Upper lobe of right lung (tissue), 1 donor: Measurements from ENCODE around the gene TMEM203. TPM values are rescaled to one million over a fixed set of nuclear protein-coding genes. Genes with fewer than 3 reads are reported as not detected.

Source experiments
- ATAC-seq: fragments of 200-7000 bp; cut with Tn5 transposase; one replicate; pipeline ENCODE4 v1.9.1; 2020; ENCODE audit warnings: mild to moderate bottlenecking, moderate library complexity
- DNase-seq: peaks from one replicate; pipeline ENCODE4 v3.0.0-alpha.2; 2020
- H3K27ac ChIP-seq: fragments of 200-600 bp; one replicate; pipeline ENCODE4 v1.8.0; 2022
- H3K27me3 ChIP-seq: fragments of 200-600 bp; one replicate; pipeline ENCODE4 v1.8.0; 2022; ENCODE audit warnings: mild to moderate bottlenecking
- H3K36me3 ChIP-seq: fragments of 200-600 bp; one replicate; pipeline ENCODE4 v1.8.0; 2022
- H3K4me1 ChIP-seq: fragments of 200-600 bp; one replicate; pipeline ENCODE4 v1.8.0; 2022
- H3K4me3 ChIP-seq: fragments of 200-600 bp; one replicate; pipeline ENCODE4 v1.8.0; 2022; ENCODE audit warnings: mild to moderate bottlenecking
- H3K9me3 ChIP-seq: fragments of 200-600 bp; one replicate; pipeline ENCODE4 v1.8.0; 2022
- CTCF ChIP-seq: fragments of 200-600 bp; IDR thresholded peaks from one replicate; pipeline ENCODE4 v1.8.0; 2022; ENCODE audit warnings: antibody characterized with exemption
- intact Hi-C: fragments of 100-400 bp; cut with DNase I; formaldehyde crosslinking; loops from one replicate; pipeline ENCODE4 v1.11.0; 2022
- total RNA-seq: library from RNA; stranded (reverse); fragmentation: NEBNext Ultra II Directional; extraction: Animal tissue kit (Norgen Biotek cat#: 25700); gene quantifications from one replicate; pipeline ENCODE4 v1.2.1, GENCODE V29; 2021
- donor health status: DM: no; HTN: yes; CAD: no; lungs with severe emphysema.

The TMEM203 gene
- total RNA-seq, 1 donor from 2014 or later: 28.7 TPM

DNA sequence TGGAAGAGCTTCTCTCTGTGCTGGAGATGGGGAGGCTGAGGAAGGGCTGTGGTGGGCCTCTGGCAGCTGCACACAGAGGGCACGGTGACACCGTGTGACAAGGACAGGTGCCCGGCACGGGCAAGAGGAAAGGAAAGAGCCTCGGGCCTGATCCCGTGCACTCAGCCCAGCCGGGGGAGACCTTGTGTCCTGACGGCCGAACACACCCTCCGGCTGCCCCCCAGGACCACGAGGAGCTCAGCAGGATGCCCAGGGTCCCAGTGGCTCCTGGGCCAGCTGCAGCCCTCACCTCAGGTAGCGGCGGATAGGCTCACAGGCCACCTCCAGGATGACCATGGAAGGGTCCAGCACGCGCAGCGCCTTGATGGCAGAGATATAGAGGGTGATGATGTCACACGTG, 22.6 kb downstream of the TMEM203 start:
- DNase-seq (no peak), ATAC-seq (no peak)
- Histone ChIP-seq H3K4me3 (no peak overlapping the region), H3K27me3 (no peaks in the 10 kb centered on the region), H3K4me1 (peaks cover 19% of the 10 kb centered on the region), H3K36me3 (peaks cover 73% of the 10 kb centered on the region), H3K27ac (no peak overlapping the region), H3K9me3 (no peaks in the 10 kb centered on the region)
- no peak for TF ChIP-seq CTCF
- intact Hi-C loops: no loop called here

DNA sequence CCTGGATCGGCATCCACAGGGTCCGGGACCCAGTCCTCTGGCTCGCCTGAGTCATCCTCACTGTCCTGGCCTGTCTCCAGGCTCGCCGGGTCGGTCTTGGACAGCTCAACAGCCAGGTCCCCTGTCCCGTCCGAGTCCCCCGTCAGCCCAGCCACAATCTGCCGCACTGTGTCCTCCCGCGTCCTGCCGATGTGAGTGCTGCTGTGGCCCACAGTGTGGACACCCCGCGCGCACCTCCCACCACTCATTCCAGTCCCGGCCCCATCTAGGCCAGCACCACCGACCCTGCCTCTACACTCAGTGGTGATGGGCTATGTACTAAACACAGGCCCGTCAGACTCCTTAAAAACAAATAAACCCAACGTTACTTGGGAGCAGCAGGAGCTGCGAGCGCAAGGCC, 23.8 kb downstream of the TMEM203 start:
- Histone ChIP-seq H3K4me1 (peaks cover 8% of the 10 kb centered on the region), H3K36me3 (peaks cover 70% of the 10 kb centered on the region), H3K4me3 (no peak overlapping the region), H3K27ac (no peak overlapping the region), H3K9me3 (no peaks in the 10 kb centered on the region), H3K27me3 (no peaks in the 10 kb centered on the region)
- TF ChIP-seq CTCF: no peak
- intact Hi-C loops: no loop called here
- DNase-seq: no peak
- ATAC-seq: no peak

DNA sequence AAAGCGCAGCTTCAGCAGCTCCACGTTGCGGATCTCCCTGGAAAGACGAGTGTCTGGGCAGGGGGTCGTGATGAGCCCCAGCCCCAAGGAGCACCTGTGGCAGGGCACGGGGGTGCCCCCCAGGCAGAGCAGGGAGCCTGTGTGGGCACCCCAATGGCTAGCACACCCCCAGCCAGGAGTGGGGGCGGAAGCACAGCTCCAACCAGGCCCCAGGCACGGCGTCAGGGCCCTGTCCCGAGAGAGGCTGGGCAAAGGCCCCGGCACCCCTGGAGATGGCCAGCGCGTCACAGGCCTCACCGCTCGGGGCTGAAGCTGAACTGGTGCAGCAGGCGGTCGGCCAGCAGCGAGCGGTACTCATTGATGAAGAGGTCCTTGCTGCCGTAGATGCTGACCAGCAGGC, 25.0 kb downstream of the TMEM203 start:
- Histone ChIP-seq H3K27me3 (no peaks in the 10 kb centered on the region), H3K27ac (no peak overlapping the region), H3K4me3 (no peak overlapping the region), H3K4me1 (no peaks in the 10 kb centered on the region), H3K36me3 (peaks cover 62% of the 10 kb centered on the region), H3K9me3 (no peaks in the 10 kb centered on the region)
- no peak for DNase-seq
- no peak for TF ChIP-seq CTCF
- ATAC-seq: no peak
- intact Hi-C loops: no loop called here

GRCh38 chr9:137179761-137180160, 25.7 kb downstream of the TMEM203 start:
- ATAC-seq (no peak), DNase-seq (no peak)
- Histone ChIP-seq H3K36me3 (peaks cover 60% of the 10 kb centered on the region), H3K9me3 (no peaks in the 10 kb centered on the region), H3K27ac (no peak overlapping the region), H3K27me3 (no peaks in the 10 kb centered on the region), H3K4me1 (no peaks in the 10 kb centered on the region), H3K4me3 (no peak overlapping the region)
- intact Hi-C loops: no loop called here
- TF ChIP-seq CTCF: no peak

GRCh38 chr9:137178939-137179630, 26.4 kb downstream of the TMEM203 start:
- no peak for ATAC-seq
- Histone ChIP-seq H3K9me3 (no peaks in the 10 kb centered on the region), H3K27ac (no peak overlapping the region), H3K36me3 (peaks cover 60% of the 10 kb centered on the region), H3K27me3 (no peaks in the 10 kb centered on the region), H3K4me3 (no peak overlapping the region), H3K4me1 (no peaks in the 10 kb centered on the region)
- DNase-seq: no peak
- intact Hi-C loops: no loop called here
- no peak for TF ChIP-seq CTCF
